HG03439 (cell line): Measurements from ENCODE around the gene DISC1.
"Not testable (repeated sequence)": the region's sequence is repeated elsewhere in the genome, so short reads cannot be mapped to it uniquely, and the experiment has no call there.

ENCODE experiments used
- ATAC-seq: cut with Tn5 transposase; IDR thresholded peaks from one replicate; pipeline ENCODE4 v1.9.1; 2021; ENCODE audit warnings: mild to moderate bottlenecking, moderate library complexity; ENCODE audit not compliant: unreplicated experiment

Gene DISC1

DNA sequence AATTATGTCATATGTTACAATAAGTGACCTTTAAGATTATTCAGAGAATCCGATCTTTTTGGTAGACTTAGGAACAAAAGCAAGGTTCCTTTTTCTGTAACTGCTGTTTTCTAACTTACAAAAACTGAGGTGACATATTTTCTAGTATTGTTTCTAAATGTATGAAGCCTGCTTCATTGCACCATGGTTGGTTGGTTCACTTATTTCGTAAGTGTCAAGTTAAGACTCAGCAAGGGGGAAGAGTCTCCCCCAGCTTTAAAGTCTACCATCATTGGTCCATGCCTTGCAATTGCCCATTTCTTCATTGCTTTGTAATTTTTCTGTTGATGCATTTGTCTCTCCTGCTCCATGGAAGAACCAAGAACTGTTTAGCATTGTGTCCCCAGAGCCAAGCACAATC, 136.9 kb downstream of the DISC1 start:
- no peak for ATAC-seq

DNA sequence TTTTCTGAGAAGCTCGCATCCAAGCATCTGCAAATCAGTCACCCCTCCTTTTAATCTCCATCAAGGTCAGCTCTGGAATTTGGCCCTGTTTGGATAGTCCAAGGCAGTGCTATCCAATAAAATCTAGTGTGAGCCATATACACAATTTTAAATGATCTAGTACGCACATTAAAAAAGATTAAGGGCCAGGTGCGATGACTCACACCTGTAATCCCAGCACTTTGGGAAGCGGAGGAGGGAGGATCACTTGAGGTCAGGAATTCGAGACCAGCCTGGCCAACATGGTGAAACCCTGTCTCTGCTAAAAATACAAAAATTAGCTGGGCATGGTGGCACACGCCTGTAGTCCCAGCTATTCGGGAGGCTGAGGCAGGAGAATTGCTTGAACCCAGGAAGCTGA, 139.2 kb downstream of the DISC1 start:
- ATAC-seq, result not testable (repeated sequence)

DNA sequence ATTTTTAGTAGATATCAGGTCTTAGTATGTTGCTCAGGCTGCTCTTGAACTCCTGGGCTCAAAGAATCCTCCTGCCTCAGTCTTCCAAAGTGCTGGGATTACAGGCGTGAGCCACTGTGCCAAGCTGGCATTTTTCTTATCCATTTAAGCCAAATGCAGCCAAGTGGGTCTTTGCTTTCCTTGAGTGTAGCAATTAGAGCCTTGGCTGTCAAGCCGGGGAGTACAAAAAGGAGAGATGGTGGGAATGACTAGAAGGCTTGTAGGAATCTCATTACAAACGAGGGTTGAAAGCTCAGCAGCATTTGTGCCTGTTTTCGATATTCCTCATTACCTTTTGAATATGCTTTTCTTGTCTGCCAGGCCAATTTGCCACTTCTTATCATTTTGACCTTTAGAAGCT, 140.9 kb downstream of the DISC1 start:
- no peak for ATAC-seq

DNA sequence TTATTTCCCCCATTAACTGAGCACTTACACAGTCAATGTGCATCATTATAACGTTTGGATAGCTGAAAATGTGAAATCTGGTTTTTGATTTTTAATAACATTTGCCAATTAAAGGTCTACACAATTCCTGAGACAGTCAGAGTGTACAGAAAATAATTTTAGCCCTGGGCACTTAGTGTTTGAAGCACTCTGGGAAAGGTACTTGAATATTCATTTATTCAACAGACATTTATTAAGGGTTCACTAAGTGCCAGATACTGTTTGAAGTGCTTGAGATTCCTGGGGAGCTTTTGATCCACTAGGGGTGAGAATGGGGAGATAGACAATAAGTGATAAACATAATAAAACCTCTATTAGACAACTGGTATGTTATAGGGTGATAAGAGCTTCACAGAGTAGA, 141.8 kb downstream of the DISC1 start:
- no peak for ATAC-seq

- ATAC-seq, result no peak
Measured at GRCh38 chr1:231770506-231771175, 144.1 kb downstream of the DISC1 start.

- ATAC-seq, result no peak
Measured at GRCh38 chr1:231774719-231775335, 148.2 kb downstream of the DISC1 start.

- ATAC-seq, result no peak
Measured at GRCh38 chr1:231776010-231776756, 149.6 kb downstream of the DISC1 start.

DNA sequence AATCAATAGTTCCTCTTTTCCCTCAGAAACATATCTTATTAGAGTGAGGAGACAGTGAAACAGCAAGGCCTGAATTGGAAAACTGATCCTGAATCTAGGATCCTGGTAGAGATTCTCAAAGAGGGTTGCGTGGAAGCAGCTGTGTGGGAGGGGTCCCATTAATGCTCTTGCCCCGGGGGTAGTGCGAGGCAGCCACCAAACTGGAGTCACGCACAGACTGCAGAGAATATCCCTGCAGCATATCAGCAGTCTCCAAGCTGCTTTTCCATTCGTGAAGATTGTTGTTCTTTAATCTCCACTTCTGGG, 150.1 kb downstream of the DISC1 start:
- ATAC-seq, result no peak

- ATAC-seq, result no peak
Measured at GRCh38 chr1:231778009-231778719, 151.6 kb downstream of the DISC1 start.

GRCh38 chr1:231779081-231779480, 152.5 kb downstream of the DISC1 start:
- no peak for ATAC-seq

DNA sequence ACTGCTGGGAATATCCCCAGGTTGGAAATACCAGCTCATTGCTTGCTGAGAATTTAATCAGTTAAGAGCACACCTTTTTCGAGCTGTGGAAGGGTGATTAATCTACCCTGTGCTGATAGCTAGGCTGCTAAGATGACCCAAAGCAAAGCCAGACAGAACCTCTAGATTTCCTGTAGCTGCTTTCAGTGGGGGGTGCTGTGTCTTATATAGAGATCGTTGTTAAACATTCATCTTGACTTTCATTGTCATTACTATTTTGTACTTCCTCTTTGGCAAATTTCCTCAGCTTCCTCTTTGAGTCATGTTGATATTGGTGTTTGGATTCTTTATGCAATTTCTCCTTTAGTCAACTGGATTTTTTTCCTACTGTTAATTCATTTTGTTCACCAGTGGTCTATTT, 155.3 kb downstream of the DISC1 start:
- no peak for ATAC-seq

GRCh38 chr1:231785073-231785472, 158.5 kb downstream of the DISC1 start:
- ATAC-seq, result not testable (repeated sequence)

DNA sequence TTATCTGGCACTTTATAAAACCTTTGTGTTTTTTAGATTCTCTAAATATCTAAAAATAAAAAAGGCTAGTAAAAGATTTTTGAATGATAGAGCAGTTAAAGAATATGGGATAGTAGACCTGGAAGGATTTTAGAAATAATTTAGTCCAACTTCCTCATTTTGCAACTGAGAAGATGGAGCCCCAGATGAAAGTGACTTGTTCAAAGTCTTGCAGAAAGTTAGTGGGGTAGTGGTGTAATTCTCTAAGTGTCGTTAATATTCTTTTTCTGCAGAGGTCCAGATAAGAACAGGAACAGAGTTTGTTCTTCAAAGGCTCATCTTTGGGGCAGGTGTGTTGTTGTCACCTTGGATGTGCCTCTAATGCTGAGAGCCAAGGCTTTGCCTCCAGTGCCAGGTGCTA, 159.5 kb downstream of the DISC1 start:
- ATAC-seq, result no peak

DNA sequence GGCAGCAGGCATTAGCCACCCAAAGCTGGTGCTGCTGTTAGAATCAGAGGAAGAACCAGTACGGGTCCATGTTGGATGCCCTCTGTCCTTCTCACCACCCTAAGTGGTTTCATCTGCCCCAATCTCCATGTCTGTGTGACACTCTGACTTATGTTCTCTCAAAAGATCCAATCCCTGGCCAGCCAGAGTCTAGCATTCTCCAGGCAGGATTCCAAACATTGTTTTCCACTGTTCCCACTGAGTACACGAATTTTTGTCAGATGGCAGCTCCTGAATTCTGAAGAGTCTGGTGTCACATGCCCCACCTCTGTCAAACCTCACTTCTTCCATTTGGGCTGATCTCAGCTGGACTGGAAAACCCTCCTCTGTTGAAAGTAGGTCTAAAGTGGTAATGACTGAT, 166.0 kb downstream of the DISC1 start:
- no peak for ATAC-seq

GRCh38 chr1:231793893-231794292, 167.3 kb downstream of the DISC1 start:
- ATAC-seq, result no peak

DNA sequence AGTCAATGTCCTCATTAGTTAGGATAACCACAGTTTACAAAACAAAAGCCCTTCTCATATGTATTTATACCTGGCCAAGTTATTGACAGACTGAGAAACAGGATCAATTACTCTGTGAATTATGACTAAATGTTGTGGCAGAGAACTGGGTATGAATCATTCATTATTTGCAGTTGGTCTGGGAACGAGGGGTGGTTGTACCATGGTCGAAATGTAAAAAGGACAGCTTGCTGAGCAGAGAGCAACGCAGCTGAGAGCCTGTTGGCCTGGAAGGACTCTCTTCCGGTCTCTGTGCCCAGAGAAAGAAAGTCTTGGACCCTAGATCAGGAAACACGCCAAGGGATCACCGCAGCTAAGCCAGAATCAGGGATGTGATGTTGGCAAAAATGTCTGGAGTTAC, 169.6 kb downstream of the DISC1 start:
- no peak for ATAC-seq

- no peak for ATAC-seq
Measured at GRCh38 chr1:231799363-231799986, 172.9 kb downstream of the DISC1 start.

GRCh38 chr1:231800108-231800507, 173.5 kb downstream of the DISC1 start:
- ATAC-seq, result no peak

DNA sequence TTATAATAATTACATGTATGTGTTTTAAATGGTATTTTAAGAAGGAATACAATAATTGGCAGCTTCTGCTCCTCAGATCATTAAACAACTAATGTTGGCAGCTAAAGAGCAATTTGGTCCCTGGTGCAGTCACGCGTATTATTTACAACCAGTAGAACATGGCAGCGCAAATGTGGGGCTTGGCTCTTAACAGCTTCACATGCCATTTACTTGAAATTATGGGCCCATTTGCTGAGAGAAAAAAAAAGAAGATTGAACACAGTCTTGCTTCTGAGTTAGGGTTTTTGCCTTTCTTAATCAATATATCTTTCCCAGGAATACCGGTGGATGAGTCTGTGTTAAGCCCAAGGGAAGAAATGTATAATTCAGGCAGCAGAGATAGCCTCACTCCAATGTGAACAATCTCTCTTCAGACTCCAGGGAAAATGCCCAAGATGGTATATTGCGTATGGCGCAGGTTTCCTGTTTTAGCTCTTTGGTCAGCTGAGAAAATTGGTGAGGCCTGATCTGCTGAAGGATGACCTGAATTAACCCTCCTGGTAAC, 174.5 kb downstream of the DISC1 start:
- no peak for ATAC-seq

DNA sequence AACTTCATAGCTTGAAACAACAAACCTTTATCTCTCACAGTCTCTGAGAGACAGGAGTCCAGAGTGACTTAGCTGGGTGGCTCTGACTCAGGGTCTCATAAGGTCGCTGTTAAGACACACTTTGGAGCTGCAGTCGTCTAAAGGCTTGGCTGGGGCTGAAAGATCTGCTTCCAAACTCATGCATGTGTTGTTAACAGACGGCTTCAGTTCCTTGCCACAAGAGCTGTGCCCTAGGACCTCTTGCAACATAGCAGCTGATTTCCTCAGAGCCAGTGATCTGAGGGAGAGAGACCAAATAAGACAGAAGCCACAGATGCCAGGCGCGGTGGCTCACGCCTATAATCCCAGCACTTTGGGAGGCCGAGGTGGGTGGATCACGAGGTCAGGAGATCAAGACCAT, 176.8 kb downstream of the DISC1 start:
- ATAC-seq, result no peak
